ENCODE results near the gene VAPA. TPM values are rescaled to one million over a fixed set of nuclear protein-coding genes. Genes with fewer than 3 reads are reported as not detected.

Gene VAPA
- polyA plus RNA-seq, 1 experiment, result 170 TPM

DNA sequence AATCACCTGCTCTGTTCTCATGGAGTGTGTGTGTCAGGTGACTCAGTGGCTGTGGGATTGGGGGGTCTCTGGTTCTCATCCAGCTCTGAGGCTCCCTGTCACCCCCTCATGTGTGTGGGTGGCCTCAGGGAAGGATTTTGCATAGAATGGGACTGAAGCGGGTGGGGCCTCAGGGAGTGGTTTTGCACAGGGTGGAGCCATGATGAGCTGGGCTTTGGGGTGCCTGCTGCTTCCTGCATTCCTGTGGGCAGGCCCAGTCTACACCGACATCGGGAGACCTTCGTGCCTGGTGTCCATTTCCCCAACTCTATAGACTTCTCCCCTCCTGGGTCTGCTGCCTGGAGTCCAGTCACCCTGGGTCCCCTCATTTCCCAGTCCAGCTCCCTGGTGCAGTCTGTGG, 59.7 kb downstream of the VAPA start:
- TF ChIP-seq, protein P1, sequence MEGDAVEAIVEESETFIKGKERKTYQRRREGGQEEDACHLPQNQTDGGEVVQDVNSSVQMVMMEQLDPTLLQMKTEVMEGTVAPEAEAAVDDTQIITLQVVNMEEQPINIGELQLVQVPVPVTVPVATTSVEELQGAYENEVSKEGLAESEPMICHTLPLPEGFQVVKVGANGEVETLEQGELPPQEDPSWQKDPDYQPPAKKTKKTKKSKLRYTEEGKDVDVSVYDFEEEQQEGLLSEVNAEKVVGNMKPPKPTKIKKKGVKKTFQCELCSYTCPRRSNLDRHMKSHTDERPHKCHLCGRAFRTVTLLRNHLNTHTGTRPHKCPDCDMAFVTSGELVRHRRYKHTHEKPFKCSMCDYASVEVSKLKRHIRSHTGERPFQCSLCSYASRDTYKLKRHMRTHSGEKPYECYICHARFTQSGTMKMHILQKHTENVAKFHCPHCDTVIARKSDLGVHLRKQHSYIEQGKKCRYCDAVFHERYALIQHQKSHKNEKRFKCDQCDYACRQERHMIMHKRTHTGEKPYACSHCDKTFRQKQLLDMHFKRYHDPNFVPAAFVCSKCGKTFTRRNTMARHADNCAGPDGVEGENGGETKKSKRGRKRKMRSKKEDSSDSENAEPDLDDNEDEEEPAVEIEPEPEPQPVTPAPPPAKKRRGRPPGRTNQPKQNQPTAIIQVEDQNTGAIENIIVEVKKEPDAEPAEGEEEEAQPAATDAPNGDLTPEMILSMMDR (IDR thresholded peaks at IDR 0.05; ENCODE audit: insufficient read depth, low read depth, low read length), result no peak
- POLR2A ChIA-PET, result no interaction called here
- CTCF ChIA-PET, result interaction anchor here (1.1 to 6.2 kb wide), 4 partner anchors 22 to 545 kb away, joined by 3 to 93 read pairs (median 6); no protein-coding TSS in a partner anchor

DNA sequence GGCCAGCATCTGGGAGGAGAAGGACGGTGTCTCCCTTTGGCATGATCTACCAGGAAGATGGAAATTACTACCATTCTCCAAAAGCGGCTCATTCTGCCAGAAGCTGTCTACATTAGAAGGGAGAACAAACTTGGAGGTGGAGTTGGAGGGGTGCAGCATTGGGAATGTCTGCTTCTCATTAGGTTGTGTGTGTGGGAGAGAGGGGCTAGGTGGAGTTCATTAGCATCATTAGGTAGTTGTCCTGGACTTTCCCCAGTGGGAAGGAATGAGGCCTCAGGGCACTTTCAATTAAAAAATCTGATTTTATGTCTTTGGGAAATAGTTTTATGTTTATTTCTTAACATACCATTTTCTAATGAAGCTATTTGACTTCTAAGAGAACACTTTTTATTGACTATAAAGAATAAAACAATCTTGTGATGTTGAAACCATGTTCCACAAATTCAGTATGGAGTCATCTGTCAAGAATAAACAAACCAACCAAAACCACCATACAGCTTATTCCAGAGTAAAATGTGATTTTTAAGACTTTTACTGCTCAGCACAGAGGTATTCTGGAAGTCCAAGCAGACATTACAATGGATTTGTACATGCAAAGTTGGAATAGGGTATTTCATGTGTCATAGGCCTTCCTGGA, 60.6 kb downstream of the VAPA start:
- TF ChIP-seq, protein P1 (IDR thresholded peaks at IDR 0.05; ENCODE audit: insufficient read depth, low read depth, low read length), result no peak
- Histone ChIP-seq H3K27me3 (ENCODE audit: control insufficient read depth, insufficient read depth, low read length) (no peaks in the 10 kb centered on the region), H3K4me3 (ENCODE audit: low read depth, low read length) (no peak overlapping the region), H3K36me3 (ENCODE audit: control insufficient read depth, insufficient read depth, low read length) (no peaks in the 10 kb centered on the region)
- CTCF ChIA-PET, result interaction anchor here (0.8 to 6.2 kb wide), 5 partner anchors 38 to 544 kb away, joined by 3 to 93 read pairs (median 3); no protein-coding TSS in a partner anchor
- DNase-seq (ENCODE audit: low read depth), result peak; percentile 94
- POLR2A ChIA-PET, result interaction anchor here (1.1 kb wide), 1 partner anchor 14 kb away, joined by 5 read pairs; no protein-coding TSS in a partner anchor

More for the DNA sequence above, 59.7 kb downstream of the VAPA start:
- DNase-seq (ENCODE audit: low read depth), result no peak
- no peak overlapping the region for H3K4me3 ChIP-seq (ENCODE audit: low read depth, low read length)
- peaks cover 2% of the 10 kb centered on the region; the same call in 1 of the 2 replicates for H3K27me3 ChIP-seq (ENCODE audit: control insufficient read depth, insufficient read depth, low read length)
- H3K36me3 ChIP-seq (ENCODE audit: control insufficient read depth, insufficient read depth, low read length), result no peaks in the 10 kb centered on the region

DNA sequence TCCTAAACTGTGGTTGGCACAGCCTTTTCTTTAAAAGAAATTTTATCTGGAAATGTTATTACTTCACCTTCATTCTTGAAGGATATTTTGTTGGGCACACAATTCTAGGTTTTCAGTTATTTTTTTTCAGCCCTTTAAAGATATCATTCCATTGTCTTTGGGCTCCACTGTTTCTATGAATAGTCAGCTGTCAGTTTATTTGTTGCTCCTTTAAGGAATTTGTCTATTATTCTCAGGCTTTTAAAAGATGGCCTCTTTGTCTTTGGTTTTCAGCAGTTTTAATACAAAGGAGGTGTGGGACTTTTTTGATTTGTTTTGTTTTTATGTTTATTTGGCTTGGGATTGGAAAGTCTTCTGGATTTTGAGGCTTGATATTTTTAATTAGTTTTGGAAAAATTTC, 61.8 kb downstream of the VAPA start:
- ChIA-PET POLR2A (no interaction called here), CTCF (interaction anchor here (6.2 kb wide), 1 partner anchor 543 kb away, joined by 93 read pairs; no protein-coding TSS in a partner anchor)
- TF ChIP-seq, protein P1 (IDR thresholded peaks at IDR 0.05; ENCODE audit: insufficient read depth, low read depth, low read length), result no peak

DNA sequence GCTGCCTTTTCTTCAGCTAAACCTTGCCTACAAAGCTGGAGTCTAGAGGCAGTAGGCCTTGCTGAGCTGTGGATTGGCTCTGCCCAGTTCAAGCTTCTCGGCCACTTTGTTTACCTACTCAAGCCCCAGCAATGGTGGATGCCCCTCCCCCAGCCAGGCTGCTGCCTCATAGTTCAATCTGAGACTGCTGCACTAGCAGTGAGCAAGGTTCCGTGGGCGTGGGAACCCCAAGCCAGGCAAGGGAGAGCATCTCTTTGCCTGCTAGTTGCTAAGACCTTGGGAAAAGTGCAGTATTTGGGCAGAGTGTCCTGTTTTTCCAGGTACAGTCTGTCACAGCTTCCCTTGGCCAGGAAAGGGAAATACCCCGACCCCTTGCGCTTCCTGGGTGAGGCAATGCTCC, 68.9 kb downstream of the VAPA start:
- ChIA-PET POLR2A (no interaction called here), CTCF (no interaction called here)
- TF ChIP-seq, protein P1 (IDR thresholded peaks at IDR 0.05; ENCODE audit: insufficient read depth, low read depth, low read length), result no peak

More for the DNA sequence above, 61.8 kb downstream of the VAPA start:
- Histone ChIP-seq H3K27me3 (ENCODE audit: control insufficient read depth, insufficient read depth, low read length) (no peaks in the 10 kb centered on the region), H3K4me3 (ENCODE audit: low read depth, low read length) (no peak overlapping the region), H3K36me3 (ENCODE audit: control insufficient read depth, insufficient read depth, low read length) (no peaks in the 10 kb centered on the region)
- DNase-seq (ENCODE audit: low read depth), result no peak

DNA sequence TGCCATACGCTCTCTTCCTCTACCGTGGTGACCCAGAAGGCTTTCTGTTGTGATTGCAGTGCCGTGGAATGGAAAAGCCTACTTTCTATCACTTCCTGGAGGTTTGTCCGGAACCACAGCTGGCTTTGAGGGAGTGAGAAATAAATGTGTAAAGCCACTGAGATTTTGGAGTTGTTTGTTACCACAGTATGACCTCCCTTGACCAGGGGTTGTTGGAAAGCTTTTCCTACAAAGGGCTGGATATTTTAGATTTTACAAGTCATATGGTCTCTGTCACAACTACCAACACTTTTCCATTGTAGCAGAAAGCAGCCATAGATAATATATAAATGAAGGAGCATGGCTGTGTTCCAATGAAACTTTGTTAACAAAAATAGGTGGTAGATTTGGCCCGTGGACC, 70.3 kb downstream of the VAPA start:
- ChIA-PET CTCF (interaction anchor here (0.9 to 1.3 kb wide), 2 partner anchors 534 to 536 kb away, joined by 3 read pairs; no protein-coding TSS in a partner anchor), POLR2A (no interaction called here)
- no peaks in the 10 kb centered on the region for H3K36me3 ChIP-seq (ENCODE audit: control insufficient read depth, insufficient read depth, low read length)
- TF ChIP-seq, protein P1 (IDR thresholded peaks at IDR 0.05; ENCODE audit: insufficient read depth, low read depth, low read length), result no peak
- H3K27me3 ChIP-seq (ENCODE audit: control insufficient read depth, insufficient read depth, low read length), result 0 out of 2 replicates have a peak, but pooled peaks cover 1% of the 10 kb centered on the region
- no peak overlapping the region for H3K4me3 ChIP-seq (ENCODE audit: low read depth, low read length)
- no peak for DNase-seq (ENCODE audit: low read depth)

More for the DNA sequence above, 68.9 kb downstream of the VAPA start:
- Histone ChIP-seq H3K36me3 (ENCODE audit: control insufficient read depth, insufficient read depth, low read length) (no peaks in the 10 kb centered on the region), H3K4me3 (ENCODE audit: low read depth, low read length) (no peak overlapping the region), H3K27me3 (ENCODE audit: control insufficient read depth, insufficient read depth, low read length) (0 out of 2 replicates have a peak, but pooled peaks cover 1% of the 10 kb centered on the region)
- no peak for DNase-seq (ENCODE audit: low read depth)
